GM12873 (cell line): Measurements from ENCODE around the gene TBC1D22A.

Experiments
- CTCF ChIP-seq: IDR thresholded peaks from 2 replicates; pipeline ENCODE4 v1.5.1; 2012; ENCODE audit warnings: low read depth, mild to moderate bottlenecking, moderate library complexity, low read length, control low read depth; ENCODE audit not compliant: insufficient read depth; ENCODE audit errors: missing control alignments

Gene TBC1D22A

DNA sequence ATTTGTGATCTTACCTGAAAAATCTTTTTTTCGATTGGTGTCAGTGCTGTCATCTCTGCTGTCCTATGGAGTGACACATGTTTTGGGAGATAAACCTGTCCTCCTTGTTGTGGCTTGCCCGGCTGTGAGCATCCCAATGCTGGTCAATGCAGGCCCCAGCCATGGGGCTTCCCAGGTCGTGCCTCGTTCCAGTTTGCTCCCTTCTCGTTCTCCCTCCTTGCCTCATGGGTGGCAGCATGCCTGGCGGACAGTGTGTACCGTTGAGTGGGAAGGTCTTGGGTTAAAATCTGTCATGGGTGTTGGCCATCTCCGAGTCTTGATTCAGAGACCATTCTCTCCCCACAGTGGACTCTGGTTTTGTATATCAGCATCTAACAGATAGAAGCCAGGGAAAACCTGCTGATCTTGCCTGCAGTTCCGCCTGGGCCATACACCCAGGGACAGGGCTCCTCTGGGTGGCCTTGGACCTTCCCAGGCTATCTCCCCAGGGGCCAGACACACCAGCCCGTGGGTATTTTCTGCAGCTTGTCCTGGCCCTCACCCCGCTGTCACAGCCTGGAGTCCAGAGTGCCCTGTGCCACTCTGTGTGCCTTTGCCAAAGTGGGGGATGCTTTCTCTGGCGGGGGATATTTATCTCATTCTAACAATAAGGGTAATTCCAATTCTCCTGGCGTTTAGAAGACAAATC, 208.1 kb downstream of the TBC1D22A start:
- no peak for TF ChIP-seq CTCF

- no peak for TF ChIP-seq CTCF
These were observed 208.8 kb downstream of the TBC1D22A start for GRCh38 chr22:46971099-46971763.

DNA sequence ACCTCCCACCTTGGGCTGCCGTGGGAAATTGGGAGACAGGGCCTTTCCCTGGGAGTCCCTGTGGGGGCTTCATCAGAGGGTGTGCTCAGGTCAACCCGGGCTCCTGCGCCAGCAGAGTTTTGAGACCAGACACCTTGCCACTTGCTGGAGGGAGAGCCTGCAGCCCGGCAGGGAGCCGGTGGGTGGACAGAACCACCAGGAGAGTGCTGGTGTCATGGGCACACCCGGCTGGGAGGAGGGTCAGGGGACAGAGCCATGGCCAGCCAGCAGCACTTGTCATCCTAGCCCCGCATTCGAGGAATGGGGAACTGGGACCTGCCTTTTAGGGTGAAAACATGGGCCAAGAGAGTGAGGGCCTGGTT, 209.3 kb downstream of the TBC1D22A start:
- TF ChIP-seq CTCF = no peak

DNA sequence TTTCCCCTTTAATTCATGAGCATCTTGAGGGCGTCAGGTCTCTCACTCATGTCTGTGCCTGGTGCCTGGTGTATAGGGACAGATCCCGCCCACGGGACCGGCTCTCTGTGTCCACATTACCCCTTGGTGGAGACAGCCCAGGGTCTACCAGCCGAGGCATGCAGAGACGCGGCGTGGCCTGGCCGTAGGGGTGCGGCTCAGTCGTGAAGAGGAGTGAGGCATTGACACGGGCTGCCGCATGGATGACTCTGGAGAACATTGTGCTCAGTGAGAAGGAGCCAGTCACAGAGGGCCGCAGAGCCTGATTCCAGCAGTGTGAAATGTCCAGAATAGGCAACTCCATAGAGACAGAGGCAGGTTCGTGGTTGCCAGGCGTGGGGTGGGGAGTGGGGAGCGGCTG, 209.8 kb downstream of the TBC1D22A start:
- TF ChIP-seq CTCF = no peak

GRCh38 chr22:46972901-46973831, 210.7 kb downstream of the TBC1D22A start:
- no peak for TF ChIP-seq CTCF

GRCh38 chr22:46974077-46974476, 211.6 kb downstream of the TBC1D22A start:
- TF ChIP-seq CTCF = no peak
